ENCODE measurements around the gene GALNT6.
A peak's percentile ranks its signal among the peaks of the same experiment; 100 is the strongest.
"Not testable (repeated sequence)": the region's sequence is repeated elsewhere in the genome, so short reads cannot be mapped to it uniquely, and the experiment has no call there.

Gene GALNT6

GRCh38 chr12:51318846-51319599 lies 72.2 kb downstream of the GALNT6 start:
- peak; percentile 43 for DNase-seq

- DNase-seq: not testable (repeated sequence)
Observed at GRCh38 chr12:51318057-51318806, 73.0 kb downstream of the GALNT6 start.

DNA sequence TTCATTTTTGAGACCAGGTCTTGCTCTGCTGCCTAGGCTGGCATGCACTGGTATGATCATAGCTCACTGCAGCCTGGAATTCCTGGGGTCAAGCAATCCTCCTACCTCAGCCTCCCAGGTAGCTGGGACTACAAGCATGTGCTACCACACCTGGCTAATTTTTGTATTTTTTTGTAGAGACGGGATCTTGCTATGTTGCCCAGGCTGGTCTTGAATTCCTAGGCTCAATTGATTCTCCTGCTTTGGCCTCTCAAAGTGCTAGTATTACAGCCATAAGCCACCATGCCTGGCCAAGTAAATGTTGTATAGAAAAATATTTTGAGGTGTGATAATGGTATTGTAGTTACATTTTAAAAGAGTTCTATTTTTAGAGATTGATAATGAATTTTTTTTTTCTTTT lies 79.8 kb downstream of the GALNT6 start:
- DNase-seq: no peak

- DNase-seq: no peak
Observed at GRCh38 chr12:51307655-51308593, 83.3 kb downstream of the GALNT6 start.

- DNase-seq: no peak
Observed at GRCh38 chr12:51306507-51306906, 84.7 kb downstream of the GALNT6 start.

Measured in GDM1 (cell line).